ENCODE results near the gene TACC2. TPM values are rescaled to one million over a fixed set of nuclear protein-coding genes. Genes with fewer than 3 reads are reported as not detected.

The TACC2 gene
- total RNA-seq, 1 experiment from 2014 or later = 7.3 TPM

- no peak for DNase-seq (ENCODE audit: low read depth)
These were observed 280.2 kb downstream of the TACC2 start for GRCh38 chr10:122269059-122269687.

DNA sequence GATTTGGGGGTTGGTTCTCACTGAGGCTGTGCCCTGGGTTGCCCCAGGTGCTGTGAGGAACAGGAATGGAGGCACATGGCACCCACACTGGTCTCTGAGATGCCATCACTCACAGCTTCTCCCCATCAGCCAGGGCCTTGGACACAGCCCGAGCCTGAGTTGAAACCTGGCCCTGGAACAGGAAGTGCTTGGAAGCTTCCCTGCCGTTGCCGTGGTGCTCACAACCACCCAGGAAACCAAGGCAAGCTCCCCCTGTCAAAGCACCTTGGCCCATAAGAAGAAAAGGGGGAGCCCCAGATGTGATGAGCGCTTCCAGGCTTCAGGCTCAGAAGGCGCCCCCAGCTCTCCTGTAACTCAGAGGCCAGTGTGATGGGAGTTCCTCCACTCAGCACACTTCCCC, 282.1 kb downstream of the TACC2 start, which contains the start of gene BTBD16:
TSS of gene BTBD16 (plus strand) at position 221 of the 400 bp plus-strand sequence. CDS start 3,786 bp downstream, outside the sequence.
- no peak for DNase-seq (ENCODE audit: low read depth)

GRCh38 chr10:122273966-122274545, 285.1 kb downstream of the TACC2 start:
- DNase-seq (ENCODE audit: low read depth) = no peak

- peak; percentile 54 for DNase-seq (ENCODE audit: low read depth)
These were observed 287.7 kb downstream of the TACC2 start for GRCh38 chr10:122276611-122277208.

GRCh38 chr10:122277526-122278136, 288.7 kb downstream of the TACC2 start:
- DNase-seq (ENCODE audit: low read depth) = no peak

DNA sequence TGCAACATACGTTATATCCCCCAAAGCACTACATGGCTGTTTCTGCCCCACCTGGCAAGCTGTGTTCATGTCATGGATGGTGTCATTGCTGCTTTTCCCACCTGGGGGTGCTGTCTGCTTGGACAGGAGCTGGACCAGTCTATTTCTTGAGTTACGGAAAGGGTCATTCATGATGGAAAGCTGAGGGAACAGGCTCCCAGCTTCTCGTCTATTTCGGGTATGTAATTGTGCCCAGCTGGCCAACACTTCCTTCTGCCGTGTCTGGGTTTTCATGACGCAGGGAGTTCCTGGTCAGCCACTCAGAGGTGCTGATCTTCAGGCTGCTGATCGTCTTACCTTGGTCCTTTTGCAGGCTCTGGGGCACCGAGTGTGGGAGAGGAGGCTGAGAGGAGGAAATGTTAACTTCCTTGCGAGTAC, 290.8 kb downstream of the TACC2 start:
- DNase-seq (ENCODE audit: low read depth) = peak; percentile 66

DNA sequence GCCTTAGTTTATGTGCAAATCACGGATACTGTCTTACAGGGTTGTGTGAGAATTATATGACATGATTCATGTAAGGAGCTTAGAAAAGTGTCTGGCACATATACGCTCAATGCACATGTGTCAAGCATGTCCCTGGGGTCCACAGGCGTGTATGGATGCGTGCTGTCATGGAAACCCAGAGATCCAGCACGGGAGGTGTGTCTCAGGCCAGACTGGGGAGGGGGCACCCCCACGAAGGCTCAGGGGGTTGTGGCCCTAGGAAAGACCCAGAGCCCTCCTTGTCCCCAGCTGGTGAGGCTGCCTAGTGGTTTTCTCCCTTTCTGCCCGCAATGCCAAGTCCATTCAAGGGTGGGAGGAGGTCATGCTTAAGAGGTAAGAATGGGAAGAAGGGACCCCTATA, 291.2 kb downstream of the TACC2 start:
- DNase-seq (ENCODE audit: low read depth) = no peak

GRCh38 chr10:122281018-122281626, 292.2 kb downstream of the TACC2 start:
- DNase-seq (ENCODE audit: low read depth) = no peak

- DNase-seq (ENCODE audit: low read depth) = no peak
These were observed 292.8 kb downstream of the TACC2 start for GRCh38 chr10:122281751-122282150.

- peak; percentile 78 for DNase-seq (ENCODE audit: low read depth)
These were observed 293.3 kb downstream of the TACC2 start for GRCh38 chr10:122282253-122282671.

DNA sequence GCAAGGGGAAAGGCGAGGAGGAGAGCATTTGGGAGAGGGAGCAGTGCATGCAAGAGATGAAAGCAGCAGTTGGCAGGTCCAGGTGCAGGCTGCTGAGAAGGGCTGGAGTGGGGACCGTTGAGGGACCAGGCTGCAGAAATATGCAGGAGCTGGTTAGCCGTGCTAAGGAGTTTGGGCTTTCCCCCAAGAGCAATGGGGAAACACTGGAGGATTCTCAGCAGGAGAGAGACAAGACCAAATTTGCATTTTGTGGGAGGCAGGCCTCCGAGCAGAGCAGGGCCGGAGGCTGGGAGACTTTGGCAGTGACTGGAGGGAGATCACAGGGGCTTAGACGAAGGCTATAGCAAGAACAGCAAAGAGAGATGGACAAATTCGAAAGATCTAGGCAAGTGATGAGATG, 293.9 kb downstream of the TACC2 start:
- DNase-seq (ENCODE audit: low read depth) = no peak

- DNase-seq (ENCODE audit: low read depth) = no peak
These were observed 296.8 kb downstream of the TACC2 start for GRCh38 chr10:122285506-122286444.

GRCh38 chr10:122286867-122287266, 297.9 kb downstream of the TACC2 start:
- peak; percentile 89 for DNase-seq (ENCODE audit: low read depth)

GRCh38 chr10:122287570-122287969, 298.6 kb downstream of the TACC2 start:
- no peak for DNase-seq (ENCODE audit: low read depth)

DNA sequence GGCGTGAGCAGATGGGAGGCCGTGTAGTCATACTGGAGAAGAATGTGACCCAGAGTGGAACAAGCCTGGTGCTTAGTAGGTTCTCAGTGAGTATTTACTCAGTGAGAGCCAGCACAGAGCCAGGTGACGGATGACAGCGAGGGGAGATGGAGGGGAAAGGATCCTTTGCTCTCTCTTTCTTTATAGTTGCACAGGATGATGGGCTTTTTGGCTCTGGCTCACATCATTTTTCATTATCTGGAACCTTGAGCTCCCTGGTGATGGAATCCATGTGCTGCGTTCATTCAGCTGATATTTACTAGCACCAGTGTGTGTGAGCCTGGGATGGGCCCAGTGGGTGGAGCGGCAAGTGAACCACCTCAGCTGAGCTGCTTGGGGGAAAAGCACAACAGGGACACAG, 299.3 kb downstream of the TACC2 start:
- DNase-seq (ENCODE audit: low read depth) = no peak

DNA sequence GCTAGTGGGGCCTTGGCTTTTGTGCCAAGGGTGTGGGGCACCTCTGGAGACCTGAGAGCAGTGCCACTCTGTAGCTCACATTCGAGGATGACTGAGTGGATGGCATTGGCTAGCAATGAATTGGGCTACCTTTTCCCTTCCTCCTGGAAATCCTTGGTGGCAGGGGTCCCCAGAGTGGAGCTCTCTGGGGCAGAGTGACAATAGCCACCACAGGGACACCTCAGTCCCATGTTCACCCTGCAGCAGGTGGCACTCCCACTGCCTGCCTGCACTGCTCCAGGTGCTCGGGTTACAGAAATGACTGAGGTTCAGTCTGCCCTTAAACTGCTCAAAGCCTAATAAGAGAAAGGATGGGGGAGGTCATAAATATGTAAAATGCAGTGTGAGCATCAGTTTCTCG, 300.0 kb downstream of the TACC2 start:
- no peak for DNase-seq (ENCODE audit: low read depth)

DNA sequence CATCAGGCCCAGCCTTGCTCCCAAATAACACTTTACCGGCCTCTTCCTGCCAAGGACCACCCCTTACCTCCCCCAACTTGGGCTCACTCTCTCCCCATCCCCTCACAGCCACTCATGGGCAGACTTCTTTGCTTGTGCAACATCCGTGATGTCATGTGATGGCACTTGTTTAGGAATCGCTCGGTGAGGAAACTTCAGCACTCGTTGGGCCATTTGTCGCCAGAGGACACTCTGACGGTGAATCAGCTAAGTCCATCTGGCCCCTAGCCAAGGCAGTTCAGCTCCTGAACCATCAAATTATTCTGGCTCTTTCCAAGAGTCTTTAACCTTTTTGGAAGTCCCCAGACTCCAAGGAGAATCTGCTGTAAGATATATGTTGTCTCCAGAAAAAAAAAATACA, 301.4 kb downstream of the TACC2 start:
- no peak for DNase-seq (ENCODE audit: low read depth)

- no peak for DNase-seq (ENCODE audit: low read depth)
These were observed 302.0 kb downstream of the TACC2 start for GRCh38 chr10:122290833-122291532.

GRCh38 chr10:122291739-122292138, 302.8 kb downstream of the TACC2 start:
- DNase-seq (ENCODE audit: low read depth) = no peak

DNA sequence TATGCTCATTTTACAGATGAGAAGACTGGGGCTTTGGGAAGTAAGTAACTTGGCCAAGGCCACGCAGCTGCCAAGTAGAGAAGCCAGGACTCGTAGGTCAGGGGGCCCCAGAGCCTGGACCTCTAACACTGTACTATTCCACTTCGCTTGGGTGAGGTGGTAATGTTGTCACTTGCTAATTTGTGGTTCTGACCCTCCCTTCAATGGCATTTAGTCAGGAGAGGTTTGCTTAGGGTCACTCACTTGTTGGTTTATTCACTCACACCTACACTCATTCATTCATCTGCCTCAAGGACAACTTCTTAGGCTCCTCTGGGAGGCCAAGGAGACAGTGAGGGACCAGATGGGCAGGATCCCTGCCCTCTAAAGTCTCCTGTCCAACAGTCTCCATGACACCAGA, 303.4 kb downstream of the TACC2 start:
- no peak for DNase-seq (ENCODE audit: low read depth)
